ENCODE data around the gene CLTRN. TPM values are rescaled to one million over a fixed set of nuclear protein-coding genes. Genes with fewer than 3 reads are reported as not detected.
A peak's percentile ranks its signal among the peaks of the same experiment; 100 is the strongest.
"Not testable (repeated sequence)": the region's sequence is repeated elsewhere in the genome, so short reads cannot be mapped to it uniquely, and the experiment has no call there.

The CLTRN gene, protein sequence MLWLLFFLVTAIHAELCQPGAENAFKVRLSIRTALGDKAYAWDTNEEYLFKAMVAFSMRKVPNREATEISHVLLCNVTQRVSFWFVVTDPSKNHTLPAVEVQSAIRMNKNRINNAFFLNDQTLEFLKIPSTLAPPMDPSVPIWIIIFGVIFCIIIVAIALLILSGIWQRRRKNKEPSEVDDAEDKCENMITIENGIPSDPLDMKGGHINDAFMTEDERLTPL
- 1 to 10 TPM in 1 of 4 donors, under 1 TPM in 2, not detected in 1; 0.40 to 1.2 (median 0.74) TPM for total RNA-seq

DNA sequence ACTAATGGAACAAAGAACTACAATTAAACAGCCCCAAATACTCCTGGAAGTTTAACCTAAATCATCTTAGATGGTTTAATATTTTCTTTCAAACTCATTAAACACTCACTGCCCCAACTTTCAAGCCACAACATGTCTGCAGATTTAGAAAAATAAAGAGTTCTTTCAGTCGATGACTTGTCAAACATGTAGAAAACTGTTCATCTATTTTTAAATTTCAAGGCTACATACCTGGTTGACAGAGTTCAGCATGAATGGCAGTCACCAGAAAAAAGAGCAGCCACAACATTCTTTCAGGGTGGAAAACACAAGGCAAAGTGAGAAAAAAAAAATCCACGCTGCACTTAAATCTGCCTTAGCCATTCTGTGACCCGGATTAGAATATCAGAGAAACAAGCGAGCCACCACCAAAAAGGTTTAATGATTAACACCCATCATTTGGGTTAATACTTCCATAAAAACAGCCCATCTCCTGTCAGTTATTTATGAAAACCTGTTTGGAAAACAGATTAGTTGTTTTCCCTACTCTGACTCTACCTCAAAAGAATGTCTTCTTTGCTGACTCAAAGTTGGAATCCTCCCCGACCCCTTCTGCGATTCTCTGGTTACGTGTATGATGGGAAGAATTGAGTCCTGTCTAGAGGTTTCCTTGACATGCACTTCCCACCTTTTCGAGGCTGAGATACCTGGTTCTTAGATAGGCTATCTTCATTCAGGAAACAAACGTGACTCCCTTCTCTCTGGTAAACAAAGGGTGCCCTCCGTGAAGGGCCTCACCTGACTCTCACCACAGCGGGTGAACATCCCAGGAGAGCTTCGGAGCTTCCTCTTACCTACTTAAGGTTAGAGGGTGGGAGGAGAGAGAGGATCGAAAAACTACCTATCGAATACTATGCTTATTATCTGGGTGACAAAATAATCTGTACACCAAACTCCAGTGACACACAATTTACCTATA lies at the start of gene CLTRN:
Gene CLTRN, minus strand, starts transcription at position 319 of the 958 bp plus-strand sequence. Its CDS starts 30 bp downstream, at position 289.
- Histone ChIP-seq H3K9me3 (no peaks in the 10 kb centered on the region), H3K27me3 (no peaks in the 10 kb centered on the region), H3K27ac (no peak within 1 kb of the TSS), H3K36me3 (no peaks in the 10 kb centered on the region), H3K4me3 (no peak within 1 kb of the TSS), H3K4me1 (no peaks in the 10 kb centered on the region)
- no peak for ATAC-seq
- WGBS, 2 donors (ENCODE audit: low coverage in 1 of 2) = 52 to 59% methylated on average over 6 to 10 of the region's 14 CpGs
- TF ChIP-seq, protein P1, sequence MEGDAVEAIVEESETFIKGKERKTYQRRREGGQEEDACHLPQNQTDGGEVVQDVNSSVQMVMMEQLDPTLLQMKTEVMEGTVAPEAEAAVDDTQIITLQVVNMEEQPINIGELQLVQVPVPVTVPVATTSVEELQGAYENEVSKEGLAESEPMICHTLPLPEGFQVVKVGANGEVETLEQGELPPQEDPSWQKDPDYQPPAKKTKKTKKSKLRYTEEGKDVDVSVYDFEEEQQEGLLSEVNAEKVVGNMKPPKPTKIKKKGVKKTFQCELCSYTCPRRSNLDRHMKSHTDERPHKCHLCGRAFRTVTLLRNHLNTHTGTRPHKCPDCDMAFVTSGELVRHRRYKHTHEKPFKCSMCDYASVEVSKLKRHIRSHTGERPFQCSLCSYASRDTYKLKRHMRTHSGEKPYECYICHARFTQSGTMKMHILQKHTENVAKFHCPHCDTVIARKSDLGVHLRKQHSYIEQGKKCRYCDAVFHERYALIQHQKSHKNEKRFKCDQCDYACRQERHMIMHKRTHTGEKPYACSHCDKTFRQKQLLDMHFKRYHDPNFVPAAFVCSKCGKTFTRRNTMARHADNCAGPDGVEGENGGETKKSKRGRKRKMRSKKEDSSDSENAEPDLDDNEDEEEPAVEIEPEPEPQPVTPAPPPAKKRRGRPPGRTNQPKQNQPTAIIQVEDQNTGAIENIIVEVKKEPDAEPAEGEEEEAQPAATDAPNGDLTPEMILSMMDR (IDR thresholded peaks at IDR 0.05) = no peak
- TF ChIP-seq POLR2AphosphoS5 (IDR thresholded peaks at IDR 0.05) = no peak

DNA sequence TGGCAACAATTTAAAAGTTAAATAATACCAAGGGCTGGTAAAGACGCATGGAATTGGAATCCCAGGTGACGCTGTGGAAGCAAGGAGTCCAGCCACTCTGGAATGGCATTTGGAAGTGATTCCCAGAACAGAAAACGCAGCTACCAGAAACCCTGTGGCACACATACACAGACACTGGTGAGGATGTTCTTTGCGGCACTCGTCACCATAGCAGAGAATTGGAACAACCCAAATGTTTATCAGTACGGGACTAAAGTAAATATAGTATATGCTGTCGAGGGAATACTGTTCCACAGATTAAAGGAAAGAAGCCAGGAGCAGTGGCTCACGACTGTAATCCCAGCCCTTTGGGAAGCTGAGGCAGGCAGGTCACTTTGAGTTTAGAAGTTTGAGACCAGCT lies 39.7 kb upstream of the CLTRN start:
- not testable (repeated sequence) for H3K4me1 ChIP-seq, H3K27me3 ChIP-seq, H3K9me3 ChIP-seq, H3K4me3 ChIP-seq, ATAC-seq, H3K27ac ChIP-seq
- H3K36me3 ChIP-seq = peaks cover 0 to 10% of the 10 kb centered on the region in 2 donors
- 57 to 94% methylated on average over 1 to 4 of the region's 8 CpGs for WGBS, 2 donors (ENCODE audit: low coverage in 1 of 2)

DNA sequence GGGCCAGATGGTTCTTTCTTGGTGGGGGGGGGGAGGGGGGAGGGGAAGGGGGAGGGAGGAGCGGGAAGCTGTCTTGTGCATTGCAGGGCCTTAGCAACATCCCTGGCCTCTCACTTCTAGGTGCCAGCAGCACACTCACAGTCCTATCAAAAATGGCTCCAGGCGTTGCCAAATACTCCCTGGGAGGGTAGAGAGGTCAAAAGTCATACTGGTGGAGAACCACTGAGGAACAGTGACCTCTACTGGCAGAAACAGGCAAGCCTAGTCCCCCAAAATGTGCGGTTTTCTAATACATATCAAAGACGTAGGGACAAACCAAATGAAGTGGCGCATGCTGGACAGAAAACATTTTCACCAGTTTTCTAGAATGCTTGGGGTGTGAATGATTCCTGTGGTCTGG lies 39.2 kb upstream of the CLTRN start:
- peak; percentile 39 for ATAC-seq
- not testable (repeated sequence) for H3K4me1 ChIP-seq, H3K9me3 ChIP-seq, H3K27ac ChIP-seq, H3K4me3 ChIP-seq, H3K27me3 ChIP-seq
- peaks cover 0 to 10% of the 10 kb centered on the region in 2 donors for H3K36me3 ChIP-seq
- WGBS, 2 donors (ENCODE audit: low coverage in 1 of 2) = no CpG with 5 or more reads among the region's 5 CpGs

DNA sequence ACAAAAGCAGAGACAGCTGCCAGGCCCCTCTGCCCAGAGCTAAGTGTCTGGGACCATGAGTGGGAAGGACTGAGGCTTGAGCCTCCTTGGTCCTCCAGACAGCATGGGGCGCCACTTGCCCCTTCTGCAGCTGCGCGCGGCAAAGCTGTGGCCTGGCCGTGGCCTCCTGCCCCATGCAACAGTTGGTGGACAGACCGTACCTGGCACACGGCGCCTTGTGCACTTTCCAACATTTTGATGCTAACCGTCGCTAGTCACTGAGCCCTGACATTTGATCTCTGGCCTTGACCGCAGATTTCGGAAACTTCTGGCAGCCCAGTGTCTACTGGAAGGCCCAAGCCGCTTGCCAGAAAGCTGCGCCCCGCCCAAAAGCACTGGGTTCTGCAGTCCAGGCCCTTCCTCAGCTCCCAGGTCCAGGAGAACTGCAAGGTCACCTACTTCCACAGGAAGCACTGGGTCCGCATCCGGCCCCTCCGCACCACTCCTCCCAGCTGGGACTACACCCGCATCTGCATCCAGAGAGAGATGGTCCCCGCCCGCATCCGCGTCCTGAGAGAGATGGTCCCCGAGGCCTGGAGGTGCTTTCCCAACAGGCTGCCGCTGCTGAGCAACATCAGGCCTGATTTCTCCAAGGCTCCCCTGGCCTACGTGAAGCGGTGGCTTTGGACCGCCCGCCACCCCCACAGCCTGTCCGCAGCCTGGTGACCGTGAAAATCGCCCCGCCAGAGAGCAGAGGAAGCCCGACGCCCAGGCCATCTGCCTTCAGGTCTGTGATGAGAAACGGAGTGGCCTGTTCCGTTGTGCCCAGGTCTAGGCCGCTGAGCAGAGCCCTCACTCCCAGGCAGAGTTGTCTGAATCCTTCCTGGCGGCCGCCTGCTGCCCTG lies 38.1 kb upstream of the CLTRN start:
- TF ChIP-seq POLR2A (IDR thresholded peaks at IDR 0.05) = no peak
- TF ChIP-seq, protein P1 (IDR thresholded peaks at IDR 0.05) = no peak
- no peak for TF ChIP-seq EP300 (IDR thresholded peaks at IDR 0.05)
- TF ChIP-seq POLR2AphosphoS5 (IDR thresholded peaks at IDR 0.05) = no peak
- no peak for ATAC-seq

DNA sequence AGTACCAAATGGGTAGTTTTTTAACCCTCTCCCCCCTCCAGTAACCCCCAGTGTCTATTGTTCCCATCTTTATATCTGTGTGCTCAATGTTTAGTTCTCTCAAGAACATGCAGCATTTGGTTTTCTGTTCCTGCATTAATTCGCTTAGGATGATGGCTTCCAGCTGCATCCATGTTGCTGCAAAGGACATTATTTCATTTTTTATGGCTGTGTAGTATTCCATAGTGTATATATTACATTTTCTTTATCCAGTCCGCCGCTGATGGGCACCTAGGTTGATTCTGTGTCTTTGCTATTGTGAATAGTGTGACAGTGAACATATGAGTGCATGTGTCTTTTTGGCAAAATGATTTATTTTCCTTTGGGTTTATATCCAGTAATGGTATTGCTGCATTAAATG lies 31.9 kb upstream of the CLTRN start:
- no peaks in the 10 kb centered on the region for H3K9me3 ChIP-seq
- no peak for ATAC-seq
- no peak overlapping the region for H3K4me3 ChIP-seq
- no peak overlapping the region for H3K27ac ChIP-seq
- 67 to 93% methylated on average over 3 of the region's 3 CpGs for WGBS, 2 donors (ENCODE audit: low coverage in 1 of 2)
- H3K27me3 ChIP-seq = no peaks in the 10 kb centered on the region
- H3K36me3 ChIP-seq = peaks cover 0 to 23% of the 10 kb centered on the region in 2 donors
- no peaks in the 10 kb centered on the region for H3K4me1 ChIP-seq
- TF ChIP-seq POLR2A (IDR thresholded peaks at IDR 0.05) = no peak
- TF ChIP-seq POLR2AphosphoS5 (IDR thresholded peaks at IDR 0.05) = no peak
- TF ChIP-seq, protein P1 (IDR thresholded peaks at IDR 0.05) = no peak
- no peak for TF ChIP-seq EP300 (IDR thresholded peaks at IDR 0.05)

More for the DNA sequence above, 38.1 kb upstream of the CLTRN start:
- no peak overlapping the region for H3K4me3 ChIP-seq
- no peaks in the 10 kb centered on the region for H3K27me3 ChIP-seq
- no peaks in the 10 kb centered on the region for H3K4me1 ChIP-seq
- no peaks in the 10 kb centered on the region for H3K9me3 ChIP-seq
- no peak overlapping the region for H3K27ac ChIP-seq
- WGBS, 2 donors (ENCODE audit: low coverage in 1 of 2) = no CpG with 5 or more reads among the region's 40 CpGs
- peaks cover 0 to 10% of the 10 kb centered on the region in 2 donors for H3K36me3 ChIP-seq
